Measurements from ENCODE around the gene SMAD9.

The SMAD9 gene

GRCh38 chr13:36888645-36889044, 31.4 kb downstream of the SMAD9 start:
- H3K27ac ChIP-seq (ENCODE audit: low read depth, low read length) = no peak overlapping the region
- H3K4me3 ChIP-seq (ENCODE audit: low read length) = no peak overlapping the region
- TF ChIP-seq EZH2phosphoT487 (IDR thresholded peaks at IDR 0.05; ENCODE audit: borderline replicate concordance, low read length) = no peak
- TF ChIP-seq, protein P1, sequence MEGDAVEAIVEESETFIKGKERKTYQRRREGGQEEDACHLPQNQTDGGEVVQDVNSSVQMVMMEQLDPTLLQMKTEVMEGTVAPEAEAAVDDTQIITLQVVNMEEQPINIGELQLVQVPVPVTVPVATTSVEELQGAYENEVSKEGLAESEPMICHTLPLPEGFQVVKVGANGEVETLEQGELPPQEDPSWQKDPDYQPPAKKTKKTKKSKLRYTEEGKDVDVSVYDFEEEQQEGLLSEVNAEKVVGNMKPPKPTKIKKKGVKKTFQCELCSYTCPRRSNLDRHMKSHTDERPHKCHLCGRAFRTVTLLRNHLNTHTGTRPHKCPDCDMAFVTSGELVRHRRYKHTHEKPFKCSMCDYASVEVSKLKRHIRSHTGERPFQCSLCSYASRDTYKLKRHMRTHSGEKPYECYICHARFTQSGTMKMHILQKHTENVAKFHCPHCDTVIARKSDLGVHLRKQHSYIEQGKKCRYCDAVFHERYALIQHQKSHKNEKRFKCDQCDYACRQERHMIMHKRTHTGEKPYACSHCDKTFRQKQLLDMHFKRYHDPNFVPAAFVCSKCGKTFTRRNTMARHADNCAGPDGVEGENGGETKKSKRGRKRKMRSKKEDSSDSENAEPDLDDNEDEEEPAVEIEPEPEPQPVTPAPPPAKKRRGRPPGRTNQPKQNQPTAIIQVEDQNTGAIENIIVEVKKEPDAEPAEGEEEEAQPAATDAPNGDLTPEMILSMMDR (IDR thresholded peaks at IDR 0.05; ENCODE audit: low read depth, low read length, poor library complexity, severe bottlenecking) = no peak
- no peaks in the 10 kb centered on the region for H3K9me3 ChIP-seq (ENCODE audit: control insufficient read depth, insufficient read depth, low read length)
- H3F3A ChIP-seq (ENCODE audit: control insufficient read depth, insufficient read depth) = no peaks in the 10 kb centered on the region
- peaks cover 5% of the 10 kb centered on the region; the same call in 1 of the 2 replicates for H3K27me3 ChIP-seq (ENCODE audit: control insufficient read depth, low read length)
- H3K79me2 ChIP-seq (ENCODE audit: control insufficient read depth, low read length) = no peaks in the 10 kb centered on the region
- no peaks in the 10 kb centered on the region for H4K20me1 ChIP-seq (ENCODE audit: control insufficient read depth, insufficient read depth, low read depth, low read length)
- H3K4me2 ChIP-seq (ENCODE audit: low read length) = no peak overlapping the region
- H3K4me1 ChIP-seq (ENCODE audit: control insufficient read depth, low read length) = no peaks in the 10 kb centered on the region
- H3K36me3 ChIP-seq (ENCODE audit: control insufficient read depth, low read length) = no peaks in the 10 kb centered on the region
- H3K9me2 ChIP-seq (replicated peaks; ENCODE audit: control insufficient read depth, low read length) = no peaks in the 10 kb centered on the region

- H3K4me3 ChIP-seq (ENCODE audit: low read length) = no peak overlapping the region
- H3K27ac ChIP-seq (ENCODE audit: low read depth, low read length) = no peak overlapping the region
- peaks cover 5% of the 10 kb centered on the region; the same call in 1 of the 2 replicates for H3K27me3 ChIP-seq (ENCODE audit: control insufficient read depth, low read length)
- H4K20me1 ChIP-seq (ENCODE audit: control insufficient read depth, insufficient read depth, low read depth, low read length) = no peaks in the 10 kb centered on the region
- H3K4me2 ChIP-seq (ENCODE audit: low read length) = no peak overlapping the region
- H3K36me3 ChIP-seq (ENCODE audit: control insufficient read depth, low read length) = no peaks in the 10 kb centered on the region
- H3K79me2 ChIP-seq (ENCODE audit: control insufficient read depth, low read length) = no peaks in the 10 kb centered on the region
- TF ChIP-seq EZH2phosphoT487 (IDR thresholded peaks at IDR 0.05; ENCODE audit: borderline replicate concordance, low read length) = no peak
- TF ChIP-seq, protein P1 (IDR thresholded peaks at IDR 0.05; ENCODE audit: low read depth, low read length, poor library complexity, severe bottlenecking) = no peak
- no peaks in the 10 kb centered on the region for H3K9me3 ChIP-seq (ENCODE audit: control insufficient read depth, insufficient read depth, low read length)
- no peaks in the 10 kb centered on the region for H3F3A ChIP-seq (ENCODE audit: control insufficient read depth, insufficient read depth)
- no peaks in the 10 kb centered on the region for H3K4me1 ChIP-seq (ENCODE audit: control insufficient read depth, low read length)
- H3K9me2 ChIP-seq (replicated peaks; ENCODE audit: control insufficient read depth, low read length) = no peaks in the 10 kb centered on the region
These were observed 32.1 kb downstream of the SMAD9 start for GRCh38 chr13:36887758-36888521.

- no peaks in the 10 kb centered on the region for H3K9me2 ChIP-seq (replicated peaks; ENCODE audit: control insufficient read depth, low read length)
- H3F3A ChIP-seq (ENCODE audit: control insufficient read depth, insufficient read depth) = no peaks in the 10 kb centered on the region
- no peak overlapping the region for H3K4me3 ChIP-seq (ENCODE audit: low read length)
- H3K27ac ChIP-seq (ENCODE audit: low read depth, low read length) = no peak overlapping the region
- no peaks in the 10 kb centered on the region for H3K4me1 ChIP-seq (ENCODE audit: control insufficient read depth, low read length)
- H4K20me1 ChIP-seq (ENCODE audit: control insufficient read depth, insufficient read depth, low read depth, low read length) = no peaks in the 10 kb centered on the region
- no peak overlapping the region for H3K4me2 ChIP-seq (ENCODE audit: low read length)
- H3K27me3 ChIP-seq (ENCODE audit: control insufficient read depth, low read length) = peaks cover 3% of the 10 kb centered on the region; the same call in 1 of the 2 replicates
- H3K9me3 ChIP-seq (ENCODE audit: control insufficient read depth, insufficient read depth, low read length) = no peaks in the 10 kb centered on the region
- H3K36me3 ChIP-seq (ENCODE audit: control insufficient read depth, low read length) = no peaks in the 10 kb centered on the region
- H3K79me2 ChIP-seq (ENCODE audit: control insufficient read depth, low read length) = no peaks in the 10 kb centered on the region
- TF ChIP-seq EZH2phosphoT487 (IDR thresholded peaks at IDR 0.05; ENCODE audit: borderline replicate concordance, low read length) = no peak
- TF ChIP-seq, protein P1 (IDR thresholded peaks at IDR 0.05; ENCODE audit: low read depth, low read length, poor library complexity, severe bottlenecking) = no peak
These were observed 34.1 kb downstream of the SMAD9 start for GRCh38 chr13:36885901-36886300.

Data from DOHH2 (cell line).